Neuronal stem cell (in vitro differentiated cells): Measurements from ENCODE around the gene ADAMTS13.

Experiments
- DNase-seq: peaks from one replicate; pipeline ENCODE4 v3.0.0-alpha.2; 2013; ENCODE audit warnings: low spot score
- H2AFZ ChIP-seq: one replicate; pipeline ENCODE4 v1.6.1; 2013; ENCODE audit warnings: mild to moderate bottlenecking, low read length, inconsistent platforms
- H2AK5ac ChIP-seq: 2 replicates; pipeline ENCODE4 v1.6.1; 2013; ENCODE audit warnings: low read depth, mild to moderate bottlenecking, inconsistent platforms, low read length, moderate library complexity, mixed read lengths
- H2BK120ac ChIP-seq: 2 replicates; pipeline ENCODE4 v1.6.1; 2013; ENCODE audit warnings: low read depth, mild to moderate bottlenecking, inconsistent platforms, low read length, moderate library complexity, mixed read lengths
- H2BK12ac ChIP-seq: one replicate; pipeline ENCODE4 v1.6.1; 2013; ENCODE audit warnings: low read length, inconsistent platforms
- H2BK15ac ChIP-seq: 2 replicates; pipeline ENCODE4 v1.6.1; 2013; ENCODE audit warnings: mild to moderate bottlenecking, low read length, inconsistent platforms, mixed read lengths
- H2BK5ac ChIP-seq: one replicate; pipeline ENCODE4 v1.6.1; 2013; ENCODE audit warnings: inconsistent platforms, mild to moderate bottlenecking, low read length, moderate library complexity
- H3K14ac ChIP-seq: one replicate; pipeline ENCODE4 v1.6.1; 2013; ENCODE audit warnings: low read length, inconsistent platforms
- H3K18ac ChIP-seq: 2 replicates; pipeline ENCODE4 v1.6.1; 2013; ENCODE audit warnings: low read length, inconsistent platforms
- H3K23ac ChIP-seq: 2 replicates; pipeline ENCODE4 v1.6.1; 2013; ENCODE audit warnings: low read depth, mild to moderate bottlenecking, mixed read lengths, low read length, inconsistent platforms; ENCODE audit not compliant: poor library complexity
- H3K27ac ChIP-seq: replicated peaks from 3 replicates; pipeline ENCODE4 v1.5.1; 2013; ENCODE audit warnings: low read length, inconsistent platforms
- H3K27me3 ChIP-seq, 3 experiments: 2 replicates each; pipeline ENCODE4 v1.6.1; 2013; ENCODE audit warnings: low read length in 3 of 3, mild to moderate bottlenecking in 2 of 3, inconsistent platforms in 1 of 3, low read depth in 1 of 3, mixed read lengths in 1 of 3, moderate library complexity in 1 of 3; ENCODE audit not compliant: control insufficient read depth in 3 of 3, insufficient read depth in 3 of 3
- H3K36me3 ChIP-seq, 2 donors: replicated peaks in 1 of 2; 2 replicates each; pipeline ENCODE4 v1.6.1; 2013; ENCODE audit warnings: low read length in 2 of 2; ENCODE audit not compliant: control insufficient read depth in 2 of 2, insufficient read depth in 2 of 2
- H3K4ac ChIP-seq: 2 replicates; pipeline ENCODE4 v1.6.1; 2013; ENCODE audit warnings: inconsistent platforms, mild to moderate bottlenecking, low read length, moderate library complexity
- H3K4me1 ChIP-seq, 2 donors: 1 replicate in 1 of 2; 2 replicates in 1 of 2; pipeline ENCODE4 v1.6.1; 2013; ENCODE audit warnings: low read length in 2 of 2, low read depth in 1 of 2; ENCODE audit not compliant: control insufficient read depth in 2 of 2, insufficient read depth in 1 of 2
- H3K4me2 ChIP-seq: one replicate; pipeline ENCODE4 v1.6.1; 2013; ENCODE audit warnings: mild to moderate bottlenecking, low read length, inconsistent platforms; ENCODE audit not compliant: insufficient read depth, poor library complexity, severe bottlenecking
- H3K4me3 ChIP-seq, 2 donors: 2 replicates each; pipeline ENCODE4 v1.5.1; 2013; ENCODE audit warnings: low read length in 2 of 2, mild to moderate bottlenecking in 2 of 2, inconsistent platforms in 1 of 2, moderate library complexity in 1 of 2
- H3K79me1 ChIP-seq: one replicate; pipeline ENCODE4 v1.6.1; 2013; ENCODE audit warnings: low read depth, mild to moderate bottlenecking, inconsistent platforms, low read length, moderate library complexity
- H3K9ac ChIP-seq: one replicate; pipeline ENCODE4 v1.6.1; 2013; ENCODE audit warnings: mild to moderate bottlenecking, low read depth, low read length, inconsistent platforms; ENCODE audit not compliant: poor library complexity
- H3K9me3 ChIP-seq, 2 donors: replicated peaks in 1 of 2; 2 replicates each; pipeline versions ENCODE3 to v1.6.1; 2013; ENCODE audit warnings: low read length in 2 of 2, mild to moderate bottlenecking in 2 of 2, inconsistent platforms in 1 of 2, low read depth in 1 of 2, mixed read lengths in 1 of 2, moderate library complexity in 1 of 2; ENCODE audit not compliant: control insufficient read depth in 2 of 2, insufficient read depth in 1 of 2
- H4K8ac ChIP-seq: one replicate; pipeline ENCODE4 v1.6.1; 2013; ENCODE audit warnings: low read depth, mild to moderate bottlenecking, inconsistent platforms, low read length, moderate library complexity
- H4K91ac ChIP-seq: one replicate; pipeline ENCODE4 v1.6.1; 2013; ENCODE audit warnings: low read length, low read depth, mild to moderate bottlenecking, inconsistent platforms; ENCODE audit not compliant: poor library complexity
- WGBS, 2 donors: extraction: QIAGEN DNeasy Blood & Tissue Kit; methylation state at CpG; one replicate each; pipeline ENCODE4 v1.1.7; 2013; ENCODE audit warnings: missing lambda C conversion rate in 2 of 2, mixed read lengths in 1 of 2; ENCODE audit not compliant: insufficient read length in 2 of 2, insufficient replicate concordance in 1 of 2; ENCODE audit errors: extremely low coverage in 2 of 2; 5-methylcytosine and 5-hydroxymethylcytosine counted together

ADAMTS13 gene

GRCh38 chr9:133404454-133405002, 17.6 kb upstream of the ADAMTS13 start:
- Histone ChIP-seq H2BK15ac (no peak overlapping the region), H3K14ac (no peak overlapping the region)
- WGBS, 2 donors = no CpG with 5 or more reads among the region's 12 CpGs

GRCh38 chr9:133405508-133406438, 16.4 kb upstream of the ADAMTS13 start:
- H3K27ac ChIP-seq = no peak overlapping the region
- no peak overlapping the region for H2BK12ac ChIP-seq
- no peaks in the 10 kb centered on the region for H3K27me3 ChIP-seq
- H3K14ac ChIP-seq = no peak overlapping the region
- no peak overlapping the region for H4K8ac ChIP-seq
- no peak overlapping the region for H4K91ac ChIP-seq
- no peak overlapping the region for H3K4me2 ChIP-seq
- WGBS, 2 donors = no CpG with 5 or more reads among the region's 19 CpGs
- peaks cover 45 to 73% of the 10 kb centered on the region in 2 donors for H3K36me3 ChIP-seq
- no peaks in the 10 kb centered on the region for H3K9me3 ChIP-seq
- H2AK5ac ChIP-seq = no peak overlapping the region
- no peak overlapping the region for H2BK15ac ChIP-seq
- DNase-seq = no peak
- no peak overlapping the region for H3K9ac ChIP-seq
- no peak overlapping the region for H3K18ac ChIP-seq
- H2BK5ac ChIP-seq = peak overlapping the region; percentile 45
- no peak overlapping the region for H3K4ac ChIP-seq
- no peaks in the 10 kb centered on the region for H3K79me1 ChIP-seq
- no peak overlapping the region for H3K23ac ChIP-seq
- H3K4me3 ChIP-seq = no peak overlapping the region
- H2AFZ ChIP-seq = no peak overlapping the region
- no peak overlapping the region for H2BK120ac ChIP-seq
- H3K4me1 ChIP-seq = no peaks in the 10 kb centered on the region

More at GRCh38 chr9:133404454-133405002, 17.6 kb upstream of the ADAMTS13 start:
- no peak overlapping the region for H2AK5ac ChIP-seq
- H2BK12ac ChIP-seq = no peak overlapping the region
- no peaks in the 10 kb centered on the region for H3K79me1 ChIP-seq
- peak overlapping the region; percentile 30 for H3K9ac ChIP-seq
- H3K27ac ChIP-seq = no peak overlapping the region
- H3K4me2 ChIP-seq = no peak overlapping the region
- no peak overlapping the region for H2BK5ac ChIP-seq
- H2BK120ac ChIP-seq = no peak overlapping the region
- no peak overlapping the region for H3K4ac ChIP-seq
- H3K23ac ChIP-seq = peak overlapping the region; percentile 52
- no peak overlapping the region for H4K8ac ChIP-seq
- no peak overlapping the region for H2AFZ ChIP-seq
- H3K4me1 ChIP-seq = no peaks in the 10 kb centered on the region
- H4K91ac ChIP-seq = no peak overlapping the region
- no peaks in the 10 kb centered on the region for H3K9me3 ChIP-seq
- no peak overlapping the region for H3K18ac ChIP-seq
- DNase-seq = no peak
- no peak overlapping the region for H3K4me3 ChIP-seq
- H3K36me3 ChIP-seq = peaks cover 35 to 61% of the 10 kb centered on the region in 2 donors
- no peaks in the 10 kb centered on the region for H3K27me3 ChIP-seq

GRCh38 chr9:133406480-133407307, 15.5 kb upstream of the ADAMTS13 start:
- no CpG with 5 or more reads among the region's 24 CpGs for WGBS, 2 donors
- H3K4me3 ChIP-seq = no peak overlapping the region
- peaks cover 50 to 81% of the 10 kb centered on the region in 2 donors for H3K36me3 ChIP-seq
- no peaks in the 10 kb centered on the region for H3K27me3 ChIP-seq
- peak overlapping the region; percentile 40 for H3K9ac ChIP-seq
- H2BK12ac ChIP-seq = no peak overlapping the region
- no peak overlapping the region for H2AK5ac ChIP-seq
- no peak overlapping the region for H4K8ac ChIP-seq
- no peak overlapping the region for H4K91ac ChIP-seq
- H3K23ac ChIP-seq = peak overlapping the region; percentile 90
- no peak overlapping the region for H2BK15ac ChIP-seq
- no peaks in the 10 kb centered on the region for H3K9me3 ChIP-seq
- H3K18ac ChIP-seq = no peak overlapping the region
- H2AFZ ChIP-seq = no peak overlapping the region
- no peak overlapping the region for H2BK5ac ChIP-seq
- no peak overlapping the region for H3K4ac ChIP-seq
- DNase-seq = peak; percentile 54
- H3K79me1 ChIP-seq = peaks cover 2% of the 10 kb centered on the region
- H3K27ac ChIP-seq = no peak overlapping the region
- H3K4me1 ChIP-seq = no peaks in the 10 kb centered on the region
- no peak overlapping the region for H3K14ac ChIP-seq
- no peak overlapping the region for H3K4me2 ChIP-seq
- no peak overlapping the region for H2BK120ac ChIP-seq
